ENCODE results near the gene TCOF1.

DNA sequence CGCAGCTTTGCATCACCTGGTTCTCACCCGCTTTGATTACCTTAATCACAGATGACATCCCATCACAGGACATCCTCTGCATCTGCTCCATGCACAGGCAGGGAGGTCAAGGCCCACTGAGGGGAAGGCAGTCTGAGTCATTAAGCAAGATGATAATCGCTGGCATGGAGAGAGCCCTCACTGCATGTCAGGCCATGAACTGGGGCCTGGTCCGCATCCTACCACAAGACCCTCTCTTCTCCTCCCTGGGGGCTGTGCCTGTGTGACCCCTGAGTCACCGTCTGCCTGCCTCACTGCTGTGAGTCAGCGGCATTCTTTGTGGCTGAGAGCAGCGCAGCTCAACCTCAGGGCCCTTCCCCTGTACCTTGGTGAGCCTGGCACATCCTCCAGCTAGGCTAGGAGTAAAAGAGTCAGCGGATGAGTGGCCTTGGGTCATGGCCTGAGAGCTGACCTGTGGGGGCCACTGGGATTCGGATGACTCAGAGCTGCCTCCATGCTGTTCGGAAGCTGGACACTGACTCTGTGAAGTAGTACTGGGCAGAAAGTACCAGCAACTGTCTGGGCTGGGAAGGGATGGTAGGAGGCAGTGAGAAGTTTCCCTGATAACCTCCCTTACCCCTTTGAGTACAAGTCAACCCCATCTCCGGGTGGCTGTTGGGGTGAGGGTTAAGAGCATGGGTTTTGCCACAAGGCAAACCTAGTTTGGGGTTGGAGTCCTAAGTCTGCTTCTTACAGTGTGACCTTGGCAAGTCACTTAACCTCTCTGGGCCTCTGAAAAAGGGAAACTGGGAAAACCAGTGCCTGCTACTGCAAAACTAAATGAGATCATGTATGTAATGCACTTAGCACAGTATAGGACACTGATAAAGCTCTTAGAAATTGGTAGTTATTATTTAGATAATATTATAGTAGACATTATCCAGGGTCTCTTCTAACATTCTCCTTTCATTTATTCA, 40.2 kb upstream of the TCOF1 start:
- no peak for TF ChIP-seq CTCF (conservative IDR thresholded peaks at IDR 0.05)
- TF ChIP-seq ZFX (IDR thresholded peaks at IDR 0.05), result no peak

Measured in C4-2B (cell line).